Lung (tissue), 12 donors: ENCODE results near the gene CCDC27. TPM values are rescaled to one million over a fixed set of nuclear protein-coding genes. Genes with fewer than 3 reads are reported as not detected.

ENCODE experiments used
- ATAC-seq: fragments of 200-7000 bp; cut with Tn5 transposase; one replicate; pipeline ENCODE4 v1.9.1; 2020; ENCODE audit warnings: moderate number of reproducible peaks; ENCODE audit not compliant: insufficient read depth, low FRiP score
- DNase-seq, 3 donors: peaks; one replicate each; pipeline ENCODE4 v3.0.0-alpha.2; 2013 to 2017
- H3K27ac ChIP-seq, 2 donors: one replicate each; pipeline ENCODE4 v1.5.1; 2013; ENCODE audit warnings: mild to moderate bottlenecking in 2 of 2, moderate library complexity in 2 of 2, control low read depth in 1 of 2, inconsistent platforms in 1 of 2, low read depth in 1 of 2, low read length in 1 of 2
- H3K27me3 ChIP-seq, 3 donors: one replicate each; pipeline ENCODE4 v1.5.1; 2013; ENCODE audit warnings: low read length in 2 of 3; ENCODE audit not compliant: control insufficient read depth in 3 of 3, insufficient read depth in 3 of 3
- H3K36me3 ChIP-seq, 4 donors: one replicate each; pipeline ENCODE4 v1.5.1; 2013; ENCODE audit warnings: low read length in 4 of 4, mild to moderate bottlenecking in 1 of 4, moderate library complexity in 1 of 4; ENCODE audit not compliant: control insufficient read depth in 4 of 4, insufficient read depth in 4 of 4
- H3K4me1 ChIP-seq, 5 donors: one replicate each; pipeline ENCODE4 v1.5.1; 2013; ENCODE audit warnings: low read length in 5 of 5, mild to moderate bottlenecking in 2 of 5, moderate library complexity in 1 of 5; ENCODE audit not compliant: control insufficient read depth in 5 of 5, insufficient read depth in 5 of 5
- H3K4me3 ChIP-seq: one replicate; pipeline ENCODE4 v1.5.1; 2013; ENCODE audit warnings: mild to moderate bottlenecking, control low read depth, moderate library complexity
- H3K9ac ChIP-seq, 2 donors: one replicate each; pipeline ENCODE4 v1.5.1; 2013; ENCODE audit warnings: low read length in 2 of 2, control low read depth in 1 of 2; ENCODE audit not compliant: insufficient read depth in 1 of 2
- H3K9me3 ChIP-seq, 4 donors: one replicate each; pipeline ENCODE4 v1.5.1; 2013; ENCODE audit warnings: low read length in 3 of 4, mild to moderate bottlenecking in 1 of 4, moderate library complexity in 1 of 4; ENCODE audit not compliant: control insufficient read depth in 4 of 4, insufficient read depth in 3 of 4
- WGBS, 2 donors: extraction: QIAGEN DNeasy Blood & Tissue Kit; methylation state at CpG; one replicate each; pipeline ENCODE4 v1.1.7; 2013; 5-methylcytosine and 5-hydroxymethylcytosine counted together
- polyA plus RNA-seq, 2 donors: library from polyadenylated mRNA; stranded (reverse); fragments of 200-250 nt; gene quantifications; one replicate each; pipeline ENCODE4 v1.2.1, GENCODE V29; 2013
- total RNA-seq, 2 donors: library from RNA; depleted of rRNA in 1 of 2; stranded (reverse); fragments of >200 nt in 1 of 2; gene quantifications; one replicate each; pipeline ENCODE4 v1.2.1, GENCODE V29; 2014 to 2021
- TF ChIP-seq, protein P1 (sequence below): IDR thresholded peaks from 2 replicates; pipeline ENCODE4 v1.5.1; 2012; ENCODE audit warnings: mild to moderate bottlenecking; ENCODE audit errors: control extremely low read depth, extremely low read depth
- donor health status: control.
- donor health status: control.
- donor health status: Bipolar disorder and iron deficiency.
- donor health status: healthy.
- donor health status: DM: yes; HTN: yes; CAD: no.

The CCDC27 gene
- total and polyA plus RNA-seq, 4 donors, result not detected

DNA sequence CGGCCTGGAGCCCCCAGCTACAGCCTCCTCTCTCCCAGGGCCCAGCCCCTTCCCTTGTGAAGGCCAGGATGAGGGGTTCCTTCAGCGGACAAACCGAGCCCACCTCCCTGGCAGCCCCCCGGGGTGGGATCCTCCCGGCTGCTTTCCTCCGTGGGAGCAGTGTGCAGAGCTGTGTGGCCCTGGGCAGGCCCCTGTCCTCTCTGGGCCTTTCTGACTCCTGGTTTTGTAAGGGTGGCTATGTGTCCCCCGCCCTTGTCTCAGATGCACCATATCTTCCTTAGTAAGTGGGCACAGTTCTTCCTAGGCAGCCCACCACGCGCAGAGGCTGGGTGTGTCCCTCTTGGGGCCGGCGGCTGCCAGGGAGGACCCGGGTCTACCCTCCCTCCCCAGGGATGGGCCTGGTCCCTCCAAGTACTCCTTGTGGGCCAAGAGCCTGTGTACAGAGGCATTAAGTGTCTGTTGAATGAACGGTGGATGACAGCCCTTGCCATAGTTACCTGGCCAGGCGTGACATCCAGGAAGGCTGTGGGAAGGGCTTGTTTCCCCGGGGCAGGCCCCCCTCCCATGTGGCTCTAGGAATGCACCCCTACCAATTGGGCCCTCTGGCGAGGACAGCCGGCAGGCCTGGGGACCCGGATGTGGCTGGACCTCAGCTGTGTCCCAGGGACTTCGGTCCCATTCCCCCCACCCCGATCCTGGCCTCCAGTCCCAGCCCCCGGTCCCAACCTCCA, 24.1 kb downstream of the CCDC27 start:
- H3K36me3 ChIP-seq, result peaks cover 2 to 25% (median 16%) of the 10 kb centered on the region in 4 donors
- no peaks in the 10 kb centered on the region for H3K27me3 ChIP-seq
- TF ChIP-seq, protein P1, sequence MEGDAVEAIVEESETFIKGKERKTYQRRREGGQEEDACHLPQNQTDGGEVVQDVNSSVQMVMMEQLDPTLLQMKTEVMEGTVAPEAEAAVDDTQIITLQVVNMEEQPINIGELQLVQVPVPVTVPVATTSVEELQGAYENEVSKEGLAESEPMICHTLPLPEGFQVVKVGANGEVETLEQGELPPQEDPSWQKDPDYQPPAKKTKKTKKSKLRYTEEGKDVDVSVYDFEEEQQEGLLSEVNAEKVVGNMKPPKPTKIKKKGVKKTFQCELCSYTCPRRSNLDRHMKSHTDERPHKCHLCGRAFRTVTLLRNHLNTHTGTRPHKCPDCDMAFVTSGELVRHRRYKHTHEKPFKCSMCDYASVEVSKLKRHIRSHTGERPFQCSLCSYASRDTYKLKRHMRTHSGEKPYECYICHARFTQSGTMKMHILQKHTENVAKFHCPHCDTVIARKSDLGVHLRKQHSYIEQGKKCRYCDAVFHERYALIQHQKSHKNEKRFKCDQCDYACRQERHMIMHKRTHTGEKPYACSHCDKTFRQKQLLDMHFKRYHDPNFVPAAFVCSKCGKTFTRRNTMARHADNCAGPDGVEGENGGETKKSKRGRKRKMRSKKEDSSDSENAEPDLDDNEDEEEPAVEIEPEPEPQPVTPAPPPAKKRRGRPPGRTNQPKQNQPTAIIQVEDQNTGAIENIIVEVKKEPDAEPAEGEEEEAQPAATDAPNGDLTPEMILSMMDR, result no peak
- no peak overlapping the region for H3K4me3 ChIP-seq
- ATAC-seq (no peak), DNase-seq (peak in 1 of 3 donors; percentile 22)
- H3K9ac ChIP-seq, result no peak overlapping the region
- no peaks in the 10 kb centered on the region for H3K9me3 ChIP-seq
- 72 to 76% methylated on average over 21 of the region's 21 CpGs for WGBS, 2 donors
- H3K27ac ChIP-seq, result no peak overlapping the region
- H3K4me1 ChIP-seq, result peaks cover 0 to 29% (median 15%) of the 10 kb centered on the region in 5 donors

DNA sequence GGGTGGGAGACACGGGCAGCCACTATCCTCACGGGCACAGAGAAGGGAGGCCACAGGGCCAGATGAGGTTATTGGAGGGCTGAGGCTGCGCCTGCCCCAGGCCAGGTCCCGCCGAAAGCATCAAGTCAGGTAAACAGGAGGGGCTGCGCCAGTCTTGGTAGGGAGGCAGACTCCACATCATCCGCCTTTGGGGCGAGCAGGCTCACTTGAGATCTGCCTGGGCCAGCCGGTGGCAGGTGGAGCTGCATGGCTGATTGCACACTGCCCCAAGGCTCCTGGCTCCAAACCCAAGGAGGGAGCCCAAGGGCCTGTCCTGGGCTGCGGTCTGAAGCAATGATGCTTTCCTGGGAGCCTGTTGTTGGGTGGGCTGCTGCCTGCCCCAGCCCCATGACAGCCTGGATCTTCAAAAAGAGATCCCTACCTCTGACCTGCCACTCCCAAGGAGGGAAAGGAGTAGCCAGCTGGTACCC, 24.9 kb downstream of the CCDC27 start:
- no peak overlapping the region for H3K9ac ChIP-seq
- TF ChIP-seq, protein P1, result no peak

DNA sequence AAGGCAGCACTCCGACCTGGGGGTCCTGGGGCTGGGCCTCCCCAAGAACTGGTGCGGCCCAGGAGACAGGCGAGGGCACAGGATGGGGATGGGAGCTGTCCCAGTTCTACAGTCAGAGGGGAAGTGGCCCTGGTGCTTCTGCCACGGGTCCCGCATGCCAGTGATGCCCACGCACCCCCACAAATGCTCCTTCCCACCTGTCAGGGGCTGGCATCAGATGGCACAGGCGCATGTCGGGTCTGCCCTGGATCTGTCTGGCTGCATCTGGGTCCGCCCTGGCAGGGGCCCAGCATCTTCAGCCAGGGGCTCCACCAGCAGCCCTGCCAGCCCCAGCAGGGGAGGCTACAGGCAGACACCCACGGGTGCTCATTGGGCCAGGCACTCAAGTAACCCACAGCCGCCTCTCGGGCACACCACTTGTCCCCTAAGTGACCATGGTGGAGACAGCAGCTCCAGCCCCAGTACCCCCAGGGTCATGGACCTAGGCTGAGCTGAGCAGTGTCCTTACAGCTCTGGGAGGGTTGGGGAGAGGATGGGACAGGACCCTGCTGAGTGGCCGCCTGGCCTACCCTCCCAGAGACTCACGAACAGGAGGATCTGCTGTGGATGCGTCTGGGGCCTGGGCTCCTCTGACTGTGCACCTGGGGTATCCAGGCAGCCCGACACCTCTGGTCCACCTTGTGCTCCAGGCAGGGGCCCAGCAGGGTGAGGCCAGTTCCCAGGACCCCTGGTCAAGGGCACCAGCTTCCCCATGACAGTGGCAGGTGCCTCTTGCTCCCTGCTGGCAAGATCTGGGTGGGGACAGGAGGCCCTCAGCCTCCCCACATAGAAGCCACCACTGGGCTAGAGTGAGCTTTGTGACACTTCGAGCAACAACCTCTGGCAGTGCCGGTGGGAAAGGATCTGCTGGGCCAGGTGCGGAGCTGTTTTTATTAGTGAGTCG, 25.7 kb downstream of the CCDC27 start:
- H3K4me3 ChIP-seq, result no peak overlapping the region
- TF ChIP-seq, protein P1, result no peak
- H3K27me3 ChIP-seq, result no peaks in the 10 kb centered on the region
- no peak overlapping the region for H3K27ac ChIP-seq
- no peaks in the 10 kb centered on the region for H3K9me3 ChIP-seq
- H3K36me3 ChIP-seq, result peaks cover 14 to 32% (median 27%) of the 10 kb centered on the region in 4 donors
- H3K4me1 ChIP-seq, result peaks cover 0 to 19% (median 11%) of the 10 kb centered on the region in 5 donors
- WGBS, 2 donors, result 80 to 89% methylated on average over 20 of the region's 20 CpGs
- H3K9ac ChIP-seq, result no peak overlapping the region
- ATAC-seq (no peak), DNase-seq (no peak)

More for the DNA sequence above, 24.9 kb downstream of the CCDC27 start:
- no peak for DNase-seq
- peaks cover 7 to 26% (median 22%) of the 10 kb centered on the region in 4 donors for H3K36me3 ChIP-seq
- 83 to 89% methylated on average over 10 of the region's 10 CpGs for WGBS, 2 donors
- H3K27me3 ChIP-seq, result no peaks in the 10 kb centered on the region
- ATAC-seq, result no peak
- H3K9me3 ChIP-seq, result no peaks in the 10 kb centered on the region
- no peak overlapping the region for H3K4me3 ChIP-seq
- H3K27ac ChIP-seq, result no peak overlapping the region
- H3K4me1 ChIP-seq, result peaks cover 0 to 22% (median 11%) of the 10 kb centered on the region in 5 donors
